Measurements from ENCODE around the gene SALL2. TPM values are rescaled to one million over a fixed set of nuclear protein-coding genes. Genes with fewer than 3 reads are reported as not detected.

SALL2 gene
- total and polyA plus RNA-seq, 2 of the 8 experiments (the other 6 are each of a cell fraction or from before 2014, with no cell fraction given): 310 to 360 TPM

DNA sequence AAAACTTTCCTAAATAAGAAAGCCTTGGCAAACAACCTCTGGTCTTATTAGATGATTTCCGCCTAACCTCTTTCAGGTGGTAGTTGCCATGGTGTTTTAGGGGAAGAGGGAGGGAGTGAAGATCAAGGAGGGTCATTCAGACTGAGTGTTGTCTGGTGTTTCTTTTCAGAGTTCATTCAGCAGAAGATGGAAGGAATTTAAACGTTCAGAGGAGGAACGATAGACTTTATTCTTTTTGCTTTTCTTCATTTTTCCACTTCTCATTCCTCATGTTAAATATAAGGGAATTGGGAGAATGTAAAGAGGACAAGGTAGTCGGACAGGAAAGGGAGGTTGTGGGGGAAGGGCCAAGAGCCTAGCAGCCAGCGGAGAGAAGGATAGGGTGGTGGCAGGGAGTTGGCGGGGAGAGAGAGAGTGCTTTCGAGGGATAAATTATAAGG, 17.4 kb upstream of the SALL2 start:
- no peaks in the 10 kb centered on the region for H3K79me1 ChIP-seq (ENCODE audit: low read depth, low read length)
- H3K27me3 ChIP-seq (replicated peaks in 1 of 4; ENCODE audit: control insufficient read depth in 3 of 4, extremely low read depth in 1 of 4, insufficient read depth in 3 of 4, low read length in 3 of 4): no peaks in the 10 kb centered on the region
- TF ChIP-seq ASH2L (IDR thresholded peaks at IDR 0.05; ENCODE audit: low read length) (peak; percentile 99), RBBP5 (IDR thresholded peaks at IDR 0.05; ENCODE audit: borderline replicate concordance, low read depth, low read length) (peak; percentile 96), SP1 (IDR thresholded peaks at IDR 0.05; ENCODE audit: low read depth, low read length) (peak; percentile 88), KDM5A (IDR thresholded peaks at IDR 0.05; ENCODE audit: low read length) (no peak)
- no peak overlapping the region for H2BK15ac ChIP-seq (ENCODE audit: low read length)
- no peaks in the 10 kb centered on the region for H3K36me3 ChIP-seq (ENCODE audit: control insufficient read depth in 2 of 4, insufficient read depth in 4 of 4, low read length in 3 of 4)
- H4K5ac ChIP-seq (ENCODE audit: insufficient read length, low read depth, low read length): peak overlapping the region; percentile 59
- peak overlapping the region; percentile 47; the same call in 1 of the 2 replicates for H2AFZ ChIP-seq (ENCODE audit: low read length)
- no peak overlapping the region for H3K14ac ChIP-seq (ENCODE audit: insufficient read length)
- H3K9me3 ChIP-seq (ENCODE audit: insufficient read depth in 2 of 2, low read depth in 1 of 2, low read length in 1 of 2): peaks cover 0 to 6% of the 10 kb centered on the region in 2 experiments; a peak in 2 of 4 replicates
- 0 out of 2 replicates have a peak overlapping the region, but pooled peaks have one; percentile 72 for H2BK20ac ChIP-seq (ENCODE audit: low read length)
- peak overlapping the region; percentile 56 to 64 for H3K4me2 ChIP-seq (ENCODE audit: insufficient read depth in 1 of 2, low read depth in 2 of 2, low read length in 2 of 2)
- no peak overlapping the region for H4K8ac ChIP-seq (ENCODE audit: extremely low read depth, insufficient read depth, low read length)
- FAIRE-seq (peak; percentile 97), DNase-seq (ENCODE audit: low read depth in 1 of 2, low spot score in 2 of 2) (no peak)
- WGBS, 2 experiments (ENCODE audit: extremely low coverage in 1 of 2, insufficient coverage in 1 of 2, insufficient read length in 1 of 2, insufficient replicate concordance in 2 of 2, low coverage in 1 of 2, low lambda C conversion rate in 2 of 2, missing lambda C conversion rate in 1 of 2): 9% methylated on average over 7 of the region's 7 CpGs; no CpG with 5 or more reads in 1 of the 2 experiments
- peak overlapping the region; percentile 63 for H3K27ac ChIP-seq (ENCODE audit: low read depth, low read length)
- H4K91ac ChIP-seq (replicated peaks; ENCODE audit: insufficient read length, low read length): no peak overlapping the region
- peaks cover 0 to 4% of the 10 kb centered on the region in 2 experiments; a peak in 2 of 4 replicates for H3K79me2 ChIP-seq (ENCODE audit: control insufficient read depth in 1 of 2, insufficient read depth in 2 of 2, low read length in 2 of 2)
- H3K18ac ChIP-seq (ENCODE audit: extremely low read depth, low read length): 0 out of 2 replicates have a peak overlapping the region, but pooled peaks have one; percentile 7
- no peak overlapping the region for H3K9ac ChIP-seq (replicated peaks in 1 of 4; ENCODE audit: extremely low read depth in 1 of 4, low read depth in 3 of 4, low read length in 3 of 4)
- no peak overlapping the region; the same call in 1 of the 2 replicates for H2BK12ac ChIP-seq (ENCODE audit: low read depth, low read length)
- H2BK120ac ChIP-seq (replicated peaks; ENCODE audit: low read depth, low read length): no peak overlapping the region
- ChIA-PET CTCF (ENCODE audit: partially characterized antibody) (interaction anchor here (1.2 to 2.1 kb wide), 2 partner anchors 15 to 45 kb away, joined by 5 to 7 read pairs; no protein-coding TSS in a partner anchor), POLR2A (ENCODE audit: partially characterized antibody) (interaction anchor here (1.0 to 32.5 kb wide), 3 partner anchors 9 to 25 kb away, joined by 3 to 769 read pairs (median 7); partner anchors contain the start of genes METTL3 and SALL2)
- no peaks in the 10 kb centered on the region for H4K20me1 ChIP-seq (replicated peaks in 1 of 2; ENCODE audit: control insufficient read depth in 1 of 2, insufficient read depth in 2 of 2, low read length in 2 of 2)
- peaks cover 0 to 15% (median 8%) of the 10 kb centered on the region in 4 experiments; a peak in 5 of 7 replicates for H3K4me1 ChIP-seq (replicated peaks in 1 of 4; ENCODE audit: control insufficient read depth in 3 of 4, insufficient read depth in 4 of 4, low read length in 3 of 4)
- peak overlapping the region in 2 of 4 experiments; percentile 2 to 44; a peak in 5 of 8 replicates for H3K4me3 ChIP-seq (ENCODE audit: extremely low read depth in 1 of 4, insufficient read depth in 2 of 4, low read depth in 3 of 4, low read length in 4 of 4)
- H2BK5ac ChIP-seq (ENCODE audit: low read depth, low read length): peak overlapping the region; percentile 20; the same call in 1 of the 2 replicates
- H3K23ac ChIP-seq (ENCODE audit: insufficient read length): no peak overlapping the region
- no peaks in the 10 kb centered on the region; the same call in 1 of the 2 replicates for H3K23me2 ChIP-seq (ENCODE audit: low read depth, low read length)
- H3K56ac ChIP-seq (replicated peaks; ENCODE audit: insufficient read length, low read depth, low read length): no peak overlapping the region
- H2AK5ac ChIP-seq (ENCODE audit: low read depth, low read length): no peak overlapping the region
- no peak overlapping the region for H3K4ac ChIP-seq (replicated peaks; ENCODE audit: insufficient read length, low read depth, low read length)
